ENCODE results near the gene MFRP.

Gene MFRP

DNA sequence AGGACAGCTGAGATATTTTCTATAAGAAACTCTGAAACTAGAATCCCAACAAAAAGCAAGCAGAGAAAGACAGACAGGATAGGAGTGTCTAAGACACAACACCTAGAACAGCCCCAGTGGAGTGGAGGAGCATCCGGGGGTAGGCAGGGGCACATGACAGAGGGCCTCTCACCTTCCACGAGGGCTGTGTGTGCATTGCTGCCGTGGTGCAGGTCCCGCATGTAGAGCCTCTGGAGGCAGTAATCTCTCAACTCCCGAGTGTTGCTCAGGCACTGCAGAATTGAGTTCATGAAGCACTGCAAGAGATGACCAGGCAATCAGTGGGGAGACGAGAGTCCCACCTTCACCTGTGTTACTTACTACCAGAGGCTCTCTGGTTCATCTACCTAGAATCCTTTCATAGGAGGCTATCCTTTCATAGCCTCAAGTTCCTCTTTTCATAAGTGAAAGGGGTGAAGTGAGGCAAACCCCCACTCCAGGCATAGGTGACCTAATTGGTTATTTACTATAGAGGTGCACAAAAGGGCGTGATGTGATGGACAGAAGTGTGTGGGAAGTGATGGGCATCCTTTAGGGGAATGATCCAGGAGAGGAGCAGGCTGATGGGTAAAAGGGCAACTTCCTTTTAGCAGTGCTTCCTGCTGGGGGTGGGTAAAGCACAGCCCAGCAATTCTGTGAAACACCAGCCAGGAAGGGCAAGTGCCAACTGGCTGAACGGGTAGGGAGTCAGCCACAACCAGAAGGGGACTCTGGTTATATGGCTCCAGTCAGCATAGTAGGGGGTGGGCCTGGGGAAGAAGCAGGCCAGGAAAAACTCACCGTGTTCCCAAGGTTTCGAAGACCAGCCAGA lies 13.1 kb upstream of the MFRP start:
- DNase-seq (ENCODE audit: low read depth in 3 of 3) = no peak

DNA sequence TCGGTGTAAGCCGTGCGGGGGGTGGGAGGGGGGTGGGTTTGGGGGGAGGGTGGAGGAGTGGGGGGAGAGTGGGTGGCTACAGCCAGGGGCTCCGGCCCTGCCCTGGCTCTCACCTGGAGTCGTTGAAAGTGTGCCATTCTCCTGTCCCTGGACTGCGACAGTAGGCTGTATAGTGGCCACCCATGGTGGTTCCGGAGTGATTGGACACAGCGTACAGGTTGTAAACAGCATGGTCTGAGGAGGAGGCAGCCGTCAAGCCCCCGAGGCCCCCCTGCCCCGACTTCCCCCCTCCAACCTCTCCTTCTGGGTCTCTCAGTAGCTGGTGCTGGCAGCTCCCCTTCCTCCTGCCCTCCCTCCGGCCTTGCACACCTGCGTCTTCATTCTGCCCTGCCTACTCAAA lies 10.6 kb upstream of the MFRP start:
- DNase-seq (ENCODE audit: low read depth in 3 of 3) = no peak

DNA sequence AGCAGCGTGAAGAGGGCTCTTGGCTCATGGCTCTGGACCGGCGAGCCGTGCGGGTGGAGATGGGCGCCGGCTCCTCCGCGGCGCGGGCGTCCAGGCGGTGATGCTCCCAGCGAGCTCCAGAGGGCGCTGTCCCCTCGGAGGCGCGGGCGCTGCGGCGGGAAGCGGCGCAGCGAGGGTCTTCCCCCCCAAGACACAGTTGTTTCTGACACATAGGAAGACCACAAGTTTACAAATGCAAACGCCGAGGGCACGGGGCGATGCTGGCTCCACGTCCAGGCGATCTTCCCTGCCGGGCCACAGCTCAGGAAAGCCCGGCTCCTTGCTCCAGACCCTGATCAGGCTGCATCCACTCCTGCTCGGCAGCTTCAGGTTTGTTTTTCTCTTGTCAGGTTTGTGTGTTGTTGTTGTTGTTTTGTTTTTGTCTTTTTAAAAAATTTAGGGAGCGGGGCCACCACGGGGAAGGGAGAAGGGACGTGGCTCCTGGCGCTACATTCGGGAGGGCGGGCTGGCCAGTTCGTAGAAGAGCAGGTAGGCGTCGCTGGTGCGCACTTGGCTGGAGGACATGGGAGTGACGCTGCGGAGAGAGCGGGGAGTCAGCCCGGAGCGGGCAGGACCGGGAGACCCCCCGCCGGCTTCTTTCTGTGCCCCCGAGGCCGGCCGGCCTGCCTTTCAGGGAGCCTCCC lies 10.0 kb upstream of the MFRP start:
- peak; percentile 42 to 59 (median 54) for DNase-seq (ENCODE audit: low read depth in 3 of 3)

DNA sequence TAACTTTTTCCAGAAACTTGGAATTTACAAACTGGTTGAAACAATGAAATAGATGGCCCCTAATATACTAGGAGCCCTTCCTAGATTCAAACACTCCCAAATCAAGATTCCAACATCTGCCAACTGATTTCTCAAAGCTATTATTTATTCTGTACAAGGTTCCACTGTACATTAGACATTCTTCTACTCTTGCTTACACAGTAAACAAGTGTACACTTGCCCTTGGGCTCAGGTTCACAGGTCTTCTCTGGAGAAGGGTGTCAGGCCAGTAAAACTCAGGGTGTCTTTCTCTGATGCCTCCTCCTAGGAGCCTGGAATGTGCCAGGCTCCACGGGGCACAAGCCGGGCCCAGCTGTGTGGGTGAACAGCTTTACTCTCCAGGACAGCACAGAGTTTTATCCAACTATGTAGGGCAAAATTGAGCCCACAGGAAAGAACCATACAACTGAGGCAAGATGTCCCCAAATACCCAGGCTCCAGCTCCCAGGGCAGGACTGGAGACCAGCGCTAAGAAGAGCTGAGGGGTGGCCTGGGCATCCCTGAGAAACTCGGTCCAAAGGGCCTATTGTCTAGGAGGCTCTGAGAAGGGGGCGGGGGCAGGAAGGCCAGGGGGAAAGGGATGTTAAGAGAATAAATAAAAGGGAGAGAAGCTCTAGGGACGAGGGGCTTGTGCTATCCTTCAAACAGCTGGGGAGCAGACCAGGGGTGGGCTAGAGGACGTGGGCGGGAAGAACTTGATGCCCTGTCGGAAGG lies 8.8 kb upstream of the MFRP start:
- no peak for DNase-seq (ENCODE audit: low read depth in 3 of 3)

DNA sequence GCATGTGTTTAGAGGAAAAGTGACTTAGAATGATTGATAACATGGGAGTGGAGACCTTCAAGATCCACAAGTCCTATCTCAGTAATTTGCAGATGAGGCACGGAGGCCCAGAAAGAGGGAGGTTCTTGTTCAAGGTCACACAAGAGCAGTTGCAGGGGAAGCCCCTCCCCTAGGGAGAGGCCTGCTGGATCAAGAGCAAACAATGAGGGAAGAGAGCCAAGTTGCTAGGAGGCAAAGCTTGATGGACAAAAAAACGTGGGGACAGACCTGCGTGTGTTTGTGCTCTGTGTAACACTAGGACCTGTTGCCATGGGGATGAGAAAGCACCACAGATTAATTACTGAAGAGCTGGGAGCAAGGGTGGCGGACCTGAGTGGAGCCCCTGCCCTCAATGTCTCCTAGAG lies 6.4 kb upstream of the MFRP start:
- DNase-seq (ENCODE audit: low read depth in 3 of 3) = no peak

DNA sequence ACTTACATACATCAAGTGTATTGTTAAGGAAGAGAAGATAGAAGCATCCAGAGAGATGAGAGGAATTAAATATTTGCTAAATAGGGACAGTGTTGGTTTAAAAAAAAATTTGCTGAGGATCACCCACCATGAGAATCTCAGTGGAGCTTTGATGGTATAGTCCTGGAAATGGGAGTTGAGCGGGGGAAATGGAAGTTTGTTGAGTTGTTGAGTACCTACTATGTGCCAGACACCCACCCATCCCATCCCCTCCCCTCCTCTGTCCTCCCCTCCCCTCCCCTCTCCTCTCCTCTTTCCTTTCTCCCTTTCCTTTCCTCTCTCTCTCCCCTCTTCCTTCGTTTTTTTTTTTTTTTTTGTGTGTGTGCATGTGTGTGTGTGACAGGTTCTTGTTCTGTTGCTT lies 4.7 kb upstream of the MFRP start:
- DNase-seq (ENCODE audit: low read depth in 3 of 3) = no peak

DNA sequence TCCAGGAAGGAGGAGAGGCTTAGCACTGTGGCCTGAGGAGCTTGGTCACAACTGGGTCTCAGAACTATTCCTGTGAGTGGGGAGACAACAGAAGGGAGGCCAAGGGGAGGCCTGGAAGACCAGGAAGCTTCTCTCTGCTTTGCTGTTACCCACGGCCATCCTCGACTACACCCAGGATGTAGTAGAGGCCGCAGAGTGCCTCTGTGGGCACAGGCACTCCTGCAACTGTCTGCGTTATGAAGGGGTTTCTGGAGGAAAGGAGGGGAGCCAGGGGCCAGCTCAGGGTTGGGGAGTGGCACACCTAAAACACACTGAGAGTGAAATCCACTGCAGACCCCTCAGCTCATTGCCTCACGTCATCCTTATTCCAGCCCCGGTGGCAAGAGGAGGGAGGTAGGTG lies 3.8 kb upstream of the MFRP start:
- DNase-seq (ENCODE audit: low read depth in 3 of 3) = no peak

DNA sequence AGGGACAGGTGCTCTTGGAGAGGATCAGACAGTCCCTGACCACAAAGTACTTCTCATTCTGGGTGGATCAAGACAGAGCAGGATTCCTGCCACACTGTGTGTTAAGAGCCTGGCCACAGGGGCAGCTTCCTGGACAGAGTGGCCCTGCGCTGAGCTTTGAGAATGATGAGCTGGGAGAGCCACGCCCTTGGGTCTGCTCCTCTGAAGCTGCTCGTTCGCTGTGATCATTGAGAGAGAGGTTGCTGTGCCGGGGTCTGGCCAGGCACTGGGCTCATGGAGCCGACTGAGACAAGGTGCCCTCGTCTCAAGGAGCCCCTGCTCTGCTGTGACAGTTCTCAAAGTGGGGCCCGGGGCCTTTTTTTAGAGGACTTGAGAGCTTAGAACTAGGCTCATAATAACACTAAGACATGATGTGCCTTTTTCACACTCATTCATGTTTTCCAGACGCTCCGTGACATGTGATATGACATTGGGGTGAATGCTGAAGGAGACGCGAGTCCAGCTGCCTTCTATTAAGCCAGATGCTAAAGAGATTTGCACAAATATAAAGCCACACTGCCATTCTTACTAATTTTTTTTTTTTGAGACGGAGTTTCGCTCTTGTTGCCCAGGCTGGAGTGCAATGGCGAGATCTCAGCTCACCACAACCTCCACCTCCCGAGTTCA lies 1.6 kb upstream of the MFRP start:
- DNase-seq (ENCODE audit: low read depth in 3 of 3) = no peak

DNA sequence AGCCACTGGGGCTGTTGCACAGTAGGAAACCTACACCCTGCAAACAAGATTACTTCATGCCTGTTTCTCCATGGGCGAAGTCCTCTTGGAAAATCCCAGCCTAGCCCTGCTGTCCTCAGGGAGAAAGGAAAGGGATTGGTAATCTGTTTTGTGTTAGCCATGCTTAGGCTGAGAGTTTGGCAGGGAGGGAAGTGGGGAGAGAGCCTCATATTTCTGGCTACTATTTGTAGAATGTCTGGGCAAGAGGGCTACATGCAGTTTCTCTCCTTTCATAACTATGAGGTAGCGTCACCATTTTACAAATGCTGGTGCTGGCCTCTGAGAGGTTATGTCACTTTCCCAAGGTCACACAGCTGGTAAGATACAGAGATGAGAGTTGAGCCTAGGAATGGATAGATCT lies 737 bp upstream of the MFRP start:
- DNase-seq (ENCODE audit: low read depth in 3 of 3) = no peak

GRCh38 chr11:119345685-119346084 lies 820 bp downstream of the MFRP start:
- no peak for DNase-seq (ENCODE audit: low read depth in 3 of 3)

GRCh38 chr11:119344291-119345010 lies 2.1 kb downstream of the MFRP start:
- no peak for DNase-seq (ENCODE audit: low read depth in 3 of 3)

DNA sequence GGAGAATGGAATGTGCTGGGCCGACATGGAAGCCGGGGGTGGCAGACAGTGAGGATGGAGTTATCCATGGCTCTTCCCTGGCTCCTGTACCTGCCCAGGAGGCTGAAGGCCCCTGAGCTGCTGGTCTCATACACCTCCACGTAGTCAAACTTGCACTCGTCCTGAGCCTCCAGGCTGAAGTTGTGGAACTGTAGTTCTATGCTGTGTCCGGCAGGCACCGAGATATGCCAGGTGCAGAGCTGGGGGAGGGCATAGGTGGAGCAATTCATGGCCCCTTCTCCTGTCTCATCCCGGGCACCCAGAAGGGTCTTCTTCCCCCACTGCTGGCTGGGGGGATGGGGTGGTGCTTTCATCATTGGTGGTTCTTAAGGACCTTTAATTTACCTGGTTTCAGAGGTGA lies 2.8 kb downstream of the MFRP start:
- no peak for DNase-seq (ENCODE audit: low read depth in 3 of 3)

GRCh38 chr11:119342362-119343130 lies 4.0 kb downstream of the MFRP start:
- DNase-seq (ENCODE audit: low read depth in 3 of 3) = no peak

GRCh38 chr11:119342023-119342300 lies 4.5 kb downstream of the MFRP start:
- no peak for DNase-seq (ENCODE audit: low read depth in 3 of 3)

DNA sequence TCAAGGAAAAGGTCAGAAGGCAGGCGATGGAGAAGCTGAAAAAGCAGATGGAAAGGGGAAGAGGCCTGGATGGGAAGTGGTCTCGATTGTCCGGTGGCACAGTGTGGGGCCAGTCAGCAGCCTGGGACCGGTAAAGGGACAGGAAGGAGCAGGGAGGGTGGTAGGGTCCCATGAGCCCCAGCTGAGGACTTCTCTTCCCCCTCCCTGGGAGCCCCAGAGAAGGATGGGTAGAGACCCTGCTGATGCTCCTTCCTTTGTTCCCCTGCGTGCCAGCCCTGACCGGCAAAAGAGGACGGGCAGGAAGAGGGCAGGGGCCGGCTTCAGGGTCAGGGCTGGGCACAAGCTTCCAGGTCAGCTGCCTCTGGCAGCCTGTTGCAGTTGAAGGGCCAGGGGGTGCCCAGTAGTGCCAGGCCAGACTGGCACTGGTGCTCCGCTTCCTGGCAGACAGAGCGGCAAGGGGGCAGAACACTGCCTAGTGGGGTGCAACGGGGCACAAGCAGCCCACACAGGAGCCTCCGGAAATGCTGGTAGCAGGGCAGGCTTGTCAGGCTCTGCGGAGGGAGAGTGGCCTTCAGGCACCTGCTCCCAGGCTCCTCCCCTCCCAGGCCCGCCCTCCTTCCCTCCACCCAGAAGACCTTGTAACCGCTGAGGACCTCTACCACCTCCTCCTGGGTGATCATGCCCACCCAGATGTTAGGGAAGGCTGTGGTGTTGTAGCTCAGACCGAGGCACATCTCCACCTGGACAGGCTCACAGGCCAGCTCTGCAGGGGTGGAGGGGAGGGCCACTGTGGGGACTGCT lies 5.1 kb downstream of the MFRP start:
- DNase-seq (ENCODE audit: low read depth in 3 of 3) = no peak

DNA sequence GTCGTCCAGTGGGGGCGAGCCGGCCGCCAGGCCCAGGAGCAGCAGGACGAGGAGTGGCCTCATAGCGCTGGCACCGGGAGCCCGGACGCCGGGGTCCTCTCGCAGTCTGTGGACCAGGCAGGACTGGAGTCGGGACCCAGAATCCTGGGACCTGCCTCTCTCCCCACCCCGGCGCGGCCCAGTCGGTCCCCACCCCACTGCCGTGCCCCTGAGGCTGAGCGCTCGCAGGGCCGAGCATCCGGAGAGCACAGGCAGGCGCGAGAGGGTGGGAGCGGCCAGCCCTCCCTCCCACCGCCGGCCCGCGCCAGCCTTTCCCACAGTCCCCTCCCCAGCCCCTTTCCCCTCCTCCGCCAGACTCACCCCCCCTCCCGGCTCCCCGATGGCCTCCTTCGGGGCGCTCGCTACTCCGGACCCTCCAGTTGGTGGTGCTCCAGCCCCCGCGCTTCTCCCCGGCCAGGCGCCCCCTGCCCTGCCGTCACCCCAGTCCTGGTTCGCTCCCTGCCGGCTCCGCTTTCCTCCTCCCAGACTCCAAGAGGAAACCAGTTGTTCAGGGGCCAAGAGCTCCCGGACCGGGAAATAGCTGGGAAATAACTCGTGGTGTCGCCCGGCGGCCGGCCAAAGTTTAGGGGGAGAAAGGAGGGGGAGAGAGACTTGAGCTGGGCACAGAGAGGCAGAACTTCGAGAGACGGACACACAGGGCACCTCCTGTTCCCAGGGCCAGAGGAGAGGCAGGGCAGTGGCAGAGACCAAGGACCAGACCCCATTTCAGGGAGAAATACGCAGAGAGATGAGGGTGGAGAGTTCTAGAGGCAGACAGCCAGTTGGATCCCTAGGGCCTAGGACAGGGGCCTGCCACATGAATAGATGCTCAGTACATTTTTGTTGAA lies 5.9 kb downstream of the MFRP start, which contains the start of gene C1QTNF5:
Gene C1QTNF5 (minus strand): TSS at position 549 of the 887 bp plus-strand sequence. CDS start 486 bp downstream, at position 63.
- DNase-seq (ENCODE audit: low read depth in 3 of 3) = no peak

GRCh38 chr11:119339589-119340334 lies 6.7 kb downstream of the MFRP start:
- DNase-seq (ENCODE audit: low read depth in 3 of 3) = no peak

GRCh38 chr11:119338965-119339588 lies 7.4 kb downstream of the MFRP start:
- no peak for DNase-seq (ENCODE audit: low read depth in 3 of 3)
